ENCODE results near the gene CRYGN. TPM values are rescaled to one million over a fixed set of nuclear protein-coding genes. Genes with fewer than 3 reads are reported as not detected.

The CRYGN gene
- total RNA-seq, 4 donors from 2014 or later, result 0.19 TPM; not detected in 3

GRCh38 chr7:151459726-151460473 is 20.0 kb upstream of the CRYGN start:
- H3K9me3 ChIP-seq, result peaks cover 0 to 10% (median 0%) of the 10 kb centered on the region in 3 donors
- H3K27ac ChIP-seq, result peak overlapping the region; percentile 47 to 93 (median 82)
- H3K27me3 ChIP-seq, result no peaks in the 10 kb centered on the region
- WGBS, 2 donors, result 0 to 13% methylated on average over 4 to 7 of the region's 25 CpGs
- H3K4me3 ChIP-seq, result peak overlapping the region in 2 of 4 donors; percentile 9 to 42
- peaks cover 0 to 9% (median 0%) of the 10 kb centered on the region in 3 donors for H3K36me3 ChIP-seq
- peaks cover 9 to 21% (median 20%) of the 10 kb centered on the region in 3 donors for H3K4me1 ChIP-seq
- TF ChIP-seq CTCF (IDR thresholded peaks at IDR 0.05) (peak in 5 of 6 experiments; percentile 7 to 38 (median 16)), POLR2A (IDR thresholded peaks at IDR 0.05) (peak in 1 of 4 donors; percentile 10)
- DNase-seq, result no peak
- intact Hi-C loops (cut with DNase I), result no loop called here

GRCh38 chr7:151457534-151457933 is 17.6 kb upstream of the CRYGN start:
- peaks cover 9 to 21% (median 20%) of the 10 kb centered on the region in 3 donors for H3K4me1 ChIP-seq
- 92% methylated on average over 6 of the region's 6 CpGs for WGBS, 2 donors
- H3K27ac ChIP-seq, result no peak overlapping the region
- H3K4me3 ChIP-seq, result no peak overlapping the region
- TF ChIP-seq POLR2A (IDR thresholded peaks at IDR 0.05), result no peak
- no peak for TF ChIP-seq CTCF (IDR thresholded peaks at IDR 0.05)
- H3K36me3 ChIP-seq, result no peaks in the 10 kb centered on the region
- peaks cover 0 to 3% (median 0%) of the 10 kb centered on the region in 3 donors for H3K9me3 ChIP-seq
- no peaks in the 10 kb centered on the region for H3K27me3 ChIP-seq
- DNase-seq, result no peak
- intact Hi-C loops (cut with DNase I), result no loop called here

- no peaks in the 10 kb centered on the region for H3K9me3 ChIP-seq
- H3K4me3 ChIP-seq, result no peak overlapping the region
- H3K27ac ChIP-seq, result no peak overlapping the region
- no peak for DNase-seq
- no peaks in the 10 kb centered on the region for H3K36me3 ChIP-seq
- TF ChIP-seq POLR2A (IDR thresholded peaks at IDR 0.05) (no peak), CTCF (IDR thresholded peaks at IDR 0.05) (no peak)
- peaks cover 9 to 21% (median 20%) of the 10 kb centered on the region in 3 donors for H3K4me1 ChIP-seq
- intact Hi-C loops (cut with DNase I), result no loop called here
- 50 to 66% methylated on average over 3 to 4 of the region's 4 CpGs for WGBS, 2 donors
- H3K27me3 ChIP-seq, result no peaks in the 10 kb centered on the region
Observed at GRCh38 chr7:151456782-151457181, 16.8 kb upstream of the CRYGN start.

- H3K27ac ChIP-seq, result no peak overlapping the region
- no peaks in the 10 kb centered on the region for H3K36me3 ChIP-seq
- H3K4me3 ChIP-seq, result no peak overlapping the region
- WGBS, 2 donors, result 90 to 100% methylated on average over 3 to 4 of the region's 5 CpGs
- no peaks in the 10 kb centered on the region for H3K9me3 ChIP-seq
- peaks cover 9 to 21% (median 17%) of the 10 kb centered on the region in 3 donors for H3K4me1 ChIP-seq
- TF ChIP-seq CTCF (IDR thresholded peaks at IDR 0.05) (no peak), POLR2A (IDR thresholded peaks at IDR 0.05) (no peak)
- H3K27me3 ChIP-seq, result no peaks in the 10 kb centered on the region
- DNase-seq, result no peak
- intact Hi-C loops (cut with DNase I), result no loop called here
Observed at GRCh38 chr7:151456276-151456675, 16.3 kb upstream of the CRYGN start.

GRCh38 chr7:151455690-151456089 is 15.7 kb upstream of the CRYGN start:
- no peaks in the 10 kb centered on the region for H3K27me3 ChIP-seq
- no peaks in the 10 kb centered on the region for H3K9me3 ChIP-seq
- H3K4me3 ChIP-seq, result no peak overlapping the region
- no peak overlapping the region for H3K27ac ChIP-seq
- H3K4me1 ChIP-seq, result peaks cover 9 to 17% (median 14%) of the 10 kb centered on the region in 3 donors
- DNase-seq, result no peak
- TF ChIP-seq POLR2A (IDR thresholded peaks at IDR 0.05) (no peak), CTCF (IDR thresholded peaks at IDR 0.05) (no peak)
- H3K36me3 ChIP-seq, result no peaks in the 10 kb centered on the region
- intact Hi-C loops (cut with DNase I), result no loop called here
- 72 to 94% methylated on average over 4 of the region's 4 CpGs for WGBS, 2 donors

All from esophagus squamous epithelium (tissue), 5 donors.